Right renal pelvis (tissue), 4 donors: ENCODE data around the gene DDX20. TPM values are rescaled to one million over a fixed set of nuclear protein-coding genes. Genes with fewer than 3 reads are reported as not detected.
"Not testable (repeated sequence)": the region's sequence is repeated elsewhere in the genome, so short reads cannot be mapped to it uniquely, and the experiment has no call there.

Experiments
- DNase-seq, 4 donors: peaks; one replicate each; pipeline ENCODE4 v3.0.0-alpha.2; 2013; ENCODE audit warnings: low read depth in 4 of 4, low spot score in 3 of 4, missing footprints in 1 of 4
- polyA plus RNA-seq, 4 donors: library from polyadenylated mRNA; unstranded; fragments of 120-200 nt; gene quantifications; one replicate each; pipeline ENCODE4 v1.2.1, GENCODE V29; 2013; ENCODE audit not compliant: insufficient read length in 4 of 4

The DDX20 gene
- polyA plus RNA-seq, 4 donors: 21.0 to 25.0 (median 23.6) TPM

- no peak for DNase-seq
Measured at GRCh38 chr1:111786669-111787207, 31.0 kb downstream of the DDX20 start.

GRCh38 chr1:111789142-111789541 is 33.4 kb downstream of the DDX20 start:
- DNase-seq: no peak

- no peak for DNase-seq
Measured at GRCh38 chr1:111789666-111790316, 34.1 kb downstream of the DDX20 start.

GRCh38 chr1:111791776-111792175 is 36.1 kb downstream of the DDX20 start:
- no peak for DNase-seq

GRCh38 chr1:111792249-111792648 is 36.5 kb downstream of the DDX20 start:
- no peak for DNase-seq

GRCh38 chr1:111793923-111794322 is 38.2 kb downstream of the DDX20 start:
- no peak for DNase-seq

GRCh38 chr1:111795401-111795800 is 39.7 kb downstream of the DDX20 start:
- no peak for DNase-seq

GRCh38 chr1:111798580-111798979 is 42.9 kb downstream of the DDX20 start:
- no peak for DNase-seq

- DNase-seq: not testable (repeated sequence)
Measured at GRCh38 chr1:111799722-111800121, 44.0 kb downstream of the DDX20 start.

- DNase-seq: no peak
Measured at GRCh38 chr1:111801071-111801850, 45.6 kb downstream of the DDX20 start.

GRCh38 chr1:111802110-111802509 is 46.4 kb downstream of the DDX20 start:
- no peak for DNase-seq

GRCh38 chr1:111802984-111803383 is 47.3 kb downstream of the DDX20 start:
- no peak for DNase-seq

- no peak for DNase-seq
Measured at GRCh38 chr1:111803951-111804350, 48.2 kb downstream of the DDX20 start.

- no peak for DNase-seq
Measured at GRCh38 chr1:111804776-111805175, 49.1 kb downstream of the DDX20 start.

GRCh38 chr1:111805251-111805650 is 49.5 kb downstream of the DDX20 start:
- DNase-seq: no peak

GRCh38 chr1:111811891-111812290 is 56.2 kb downstream of the DDX20 start:
- DNase-seq: no peak

- DNase-seq: no peak
Measured at GRCh38 chr1:111812306-111812705, 56.6 kb downstream of the DDX20 start.

GRCh38 chr1:111813440-111814304 is 58.0 kb downstream of the DDX20 start:
- DNase-seq: no peak

- no peak for DNase-seq
Measured at GRCh38 chr1:111814305-111814628, 58.6 kb downstream of the DDX20 start.

- DNase-seq: no peak
Measured at GRCh38 chr1:111814642-111815041, 58.9 kb downstream of the DDX20 start.
